Activated gamma-delta T cell treated with anti-CD3 and anti-CD28 coated beads, Interleukin-2, amount 50 U/mL, for 16 hours (primary cell): ENCODE measurements around the gene DNAJC3.

Experiments
- DNase-seq: peaks from one replicate; pipeline ENCODE4 v3.0.0-alpha.2; 2020; ENCODE audit warnings: low read depth

The DNAJC3 gene

GRCh38 chr13:95841894-95842293 is 165.0 kb downstream of the DNAJC3 start:
- no peak for DNase-seq

- no peak for DNase-seq
Measured at GRCh38 chr13:95842898-95843297, 166.0 kb downstream of the DNAJC3 start.
